Activated CD8-positive, alpha-beta memory T cell treated with anti-CD3 and anti-CD28 coated beads, Interleukin-2, amount 10 ng/mL, durations not matched to agents 7 days and 5 days (primary cell): ENCODE measurements around the gene MYL7. TPM values are rescaled to one million over a fixed set of nuclear protein-coding genes. Genes with fewer than 3 reads are reported as not detected.
"Not testable (repeated sequence)": the region's sequence is repeated elsewhere in the genome, so short reads cannot be mapped to it uniquely, and the experiment has no call there.

Experiments
- ATAC-seq: fragments of 150-1000 bp; cut with Tn5 transposase; one replicate; pipeline ENCODE4 v1.10.0; 2021; ENCODE audit warnings: moderate library complexity
- CTCF ChIA-PET: fragments of 350-600 bp; sonication (Branson Sonifier 250); formaldehyde crosslinking; loops from one replicate; lab custom pipeline; 2021; ENCODE audit warnings: antibody characterized with exemption; lab: Charles Lee
- DNase-seq: peaks from one replicate; pipeline ENCODE4 v3.0.0-alpha.2; 2020
- H3K27ac Mint-ChIP-seq: one replicate; pipeline ENCODE4 v1.8.0; 2021; ENCODE audit warnings: mild to moderate bottlenecking, mixed read lengths
- H3K27me3 Mint-ChIP-seq: one replicate; pipeline ENCODE4 v1.8.0; 2021; ENCODE audit warnings: mixed read lengths
- H3K36me3 Mint-ChIP-seq: one replicate; pipeline ENCODE4 v1.8.0; 2021; ENCODE audit warnings: mild to moderate bottlenecking, mixed read lengths
- H3K4me1 Mint-ChIP-seq: one replicate; pipeline ENCODE4 v1.8.0; 2021; ENCODE audit warnings: mixed read lengths
- H3K4me3 Mint-ChIP-seq: one replicate; pipeline ENCODE4 v1.8.0; 2021; ENCODE audit warnings: mild to moderate bottlenecking, moderate library complexity, mixed read lengths
- H3K9me3 Mint-ChIP-seq: one replicate; pipeline ENCODE4 v1.8.0; 2022; ENCODE audit warnings: low read depth, mixed read lengths
- total RNA-seq, 2 experiments: library from RNA; stranded (reverse); gene quantifications; one replicate each; pipeline ENCODE4 v1.2.3, GENCODE V29; 2021

MYL7 gene
- total RNA-seq, 2 experiments from 2014 or later = not detected

- H3K36me3 Mint-ChIP-seq, ATAC-seq, H3K4me3 Mint-ChIP-seq, H3K27ac Mint-ChIP-seq, DNase-seq, H3K9me3 Mint-ChIP-seq: not testable (repeated sequence)
- CTCF ChIA-PET = interaction anchor here (0.6 kb wide), 1 partner anchor 136 kb away, joined by 3 read pairs; no protein-coding TSS in a partner anchor
- peaks cover 18% of the 10 kb centered on the region for H3K27me3 Mint-ChIP-seq
- H3K4me1 Mint-ChIP-seq = peaks cover 28% of the 10 kb centered on the region
These were observed 14.6 kb downstream of the MYL7 start for GRCh38 chr7:44126574-44126973.

- H3K27me3 Mint-ChIP-seq = peaks cover 18% of the 10 kb centered on the region
- CTCF ChIA-PET = interaction anchor here (1.2 kb wide), 1 partner anchor 43 kb away, joined by 3 read pairs; no protein-coding TSS in a partner anchor
- DNase-seq = no peak
- peaks cover 36% of the 10 kb centered on the region for H3K4me1 Mint-ChIP-seq
- H3K4me3 Mint-ChIP-seq = peak overlapping the region; percentile 79
- H3K36me3 Mint-ChIP-seq = peaks cover 7% of the 10 kb centered on the region
- ATAC-seq = no peak
- no peak overlapping the region for H3K27ac Mint-ChIP-seq
- no peaks in the 10 kb centered on the region for H3K9me3 Mint-ChIP-seq
These were observed 16.3 kb downstream of the MYL7 start for GRCh38 chr7:44124822-44125202.

- Mint-ChIP-seq H3K27me3 (peaks cover 18% of the 10 kb centered on the region), H3K27ac (peak within 1 kb of the TSS; percentile 61), H3K4me1 (peaks cover 36% of the 10 kb centered on the region), H3K9me3 (no peaks in the 10 kb centered on the region), H3K4me3 (peak within 1 kb of the TSS; percentile 79), H3K36me3 (peaks cover 17% of the 10 kb centered on the region)
- CTCF ChIA-PET = interaction anchor here (0.9 to 1.3 kb wide), 5 partner anchors 7 to 442 kb away, joined by 3 to 4 read pairs (median 3); no protein-coding TSS in a partner anchor
- ATAC-seq (peak; percentile 99), DNase-seq (peak; percentile 99)
These were observed 17.7 kb downstream of the MYL7 start, which contains the start of gene POLD2 for GRCh38 chr7:44123190-44124003. TSS of gene POLD2 (minus strand) at chr7:44123548. CDS start at chr7:44122053, 1,495 bp downstream.

GRCh38 chr7:44122529-44122928, 18.6 kb downstream of the MYL7 start:
- Mint-ChIP-seq H3K4me1 (peaks cover 39% of the 10 kb centered on the region), H3K27me3 (peaks cover 15% of the 10 kb centered on the region), H3K9me3 (no peaks in the 10 kb centered on the region), H3K27ac (peak overlapping the region; percentile 61), H3K4me3 (peak overlapping the region; percentile 79), H3K36me3 (peaks cover 23% of the 10 kb centered on the region)
- DNase-seq = no peak
- no peak for ATAC-seq
- CTCF ChIA-PET = interaction anchor here (0.9 to 1.3 kb wide), 6 partner anchors 8 to 443 kb away, joined by 3 to 4 read pairs (median 4); no protein-coding TSS in a partner anchor

GRCh38 chr7:44121761-44122420, 19.2 kb downstream of the MYL7 start:
- CTCF ChIA-PET = interaction anchor here (1.2 to 1.3 kb wide), 2 partner anchors 9 to 13 kb away, joined by 3 to 4 read pairs; no protein-coding TSS in a partner anchor
- no peak overlapping the region for H3K27ac Mint-ChIP-seq

GRCh38 chr7:44120395-44120794, 20.7 kb downstream of the MYL7 start:
- CTCF ChIA-PET = interaction anchor here (1.2 kb wide), 1 partner anchor 80 kb away, joined by 3 read pairs; the partner anchor contains the start of gene YKT6
- Mint-ChIP-seq H3K36me3 (peaks cover 27% of the 10 kb centered on the region), H3K4me1 (peaks cover 39% of the 10 kb centered on the region), H3K4me3 (no peak overlapping the region), H3K27me3 (peaks cover 5% of the 10 kb centered on the region), H3K9me3 (no peaks in the 10 kb centered on the region), H3K27ac (no peak overlapping the region)
- no peak for ATAC-seq
- DNase-seq = no peak

More at GRCh38 chr7:44121761-44122420, 19.2 kb downstream of the MYL7 start:
- no peaks in the 10 kb centered on the region for H3K9me3 Mint-ChIP-seq
- DNase-seq = no peak
- H3K27me3 Mint-ChIP-seq = peaks cover 12% of the 10 kb centered on the region
- H3K4me3 Mint-ChIP-seq = peak overlapping the region; percentile 79
- H3K4me1 Mint-ChIP-seq = peaks cover 39% of the 10 kb centered on the region
- peaks cover 27% of the 10 kb centered on the region for H3K36me3 Mint-ChIP-seq
- ATAC-seq = no peak

GRCh38 chr7:44119829-44120380, 21.2 kb downstream of the MYL7 start:
- CTCF ChIA-PET = interaction anchor here (1.2 kb wide), 1 partner anchor 81 kb away, joined by 3 read pairs; the partner anchor contains the start of gene YKT6
- no peak for ATAC-seq
- no peak for DNase-seq
- Mint-ChIP-seq H3K4me1 (peaks cover 39% of the 10 kb centered on the region), H3K27me3 (no peaks in the 10 kb centered on the region), H3K27ac (no peak overlapping the region), H3K9me3 (no peaks in the 10 kb centered on the region), H3K4me3 (no peak overlapping the region), H3K36me3 (peaks cover 27% of the 10 kb centered on the region)

- H3K4me3 Mint-ChIP-seq = no peak overlapping the region
- no peak overlapping the region for H3K27ac Mint-ChIP-seq
- no peaks in the 10 kb centered on the region for H3K27me3 Mint-ChIP-seq
- H3K9me3 Mint-ChIP-seq = no peaks in the 10 kb centered on the region
- peaks cover 32% of the 10 kb centered on the region for H3K36me3 Mint-ChIP-seq
- DNase-seq = no peak
- peaks cover 36% of the 10 kb centered on the region for H3K4me1 Mint-ChIP-seq
- CTCF ChIA-PET = no interaction called here
- no peak for ATAC-seq
These were observed 23.2 kb downstream of the MYL7 start for GRCh38 chr7:44117801-44118429.

GRCh38 chr7:44116789-44117666, 24.1 kb downstream of the MYL7 start:
- H3K27me3 Mint-ChIP-seq = no peaks in the 10 kb centered on the region
- ATAC-seq = no peak
- CTCF ChIA-PET = no interaction called here
- peaks cover 32% of the 10 kb centered on the region for H3K36me3 Mint-ChIP-seq
- H3K4me3 Mint-ChIP-seq = no peak overlapping the region
- H3K27ac Mint-ChIP-seq = no peak overlapping the region
- no peak for DNase-seq
- H3K9me3 Mint-ChIP-seq = no peaks in the 10 kb centered on the region
- H3K4me1 Mint-ChIP-seq = peaks cover 29% of the 10 kb centered on the region

GRCh38 chr7:44116087-44116788, 24.9 kb downstream of the MYL7 start:
- Mint-ChIP-seq H3K27me3 (no peaks in the 10 kb centered on the region), H3K36me3 (peaks cover 32% of the 10 kb centered on the region), H3K27ac (no peak overlapping the region), H3K4me3 (no peak overlapping the region), H3K9me3 (no peaks in the 10 kb centered on the region), H3K4me1 (peaks cover 23% of the 10 kb centered on the region)
- ATAC-seq (no peak), DNase-seq (no peak)
- CTCF ChIA-PET = interaction anchor here (1.5 kb wide), 1 partner anchor 81 kb away, joined by 4 read pairs; no protein-coding TSS in a partner anchor

- no peaks in the 10 kb centered on the region for H3K27me3 Mint-ChIP-seq
- CTCF ChIA-PET = interaction anchor here (1.5 kb wide), 1 partner anchor 82 kb away, joined by 4 read pairs; no protein-coding TSS in a partner anchor
- DNase-seq (no peak), ATAC-seq (no peak)
- H3K27ac Mint-ChIP-seq = no peak overlapping the region
- H3K9me3 Mint-ChIP-seq = no peaks in the 10 kb centered on the region
- peaks cover 8% of the 10 kb centered on the region for H3K4me1 Mint-ChIP-seq
- H3K4me3 Mint-ChIP-seq = no peak overlapping the region
- H3K36me3 Mint-ChIP-seq = peaks cover 24% of the 10 kb centered on the region
These were observed 26.4 kb downstream of the MYL7 start for GRCh38 chr7:44114586-44115310.
